Mucosa of stomach (tissue), 1 donor: ENCODE data around the gene CXCL5.

Experiments used
- H3K27me3 ChIP-seq: one replicate; pipeline ENCODE4 v1.7.0; 2013; ENCODE audit warnings: mild to moderate bottlenecking, low read length; ENCODE audit not compliant: control insufficient read depth, insufficient read depth
- H3K36me3 ChIP-seq: one replicate; pipeline ENCODE4 v1.7.0; 2013; ENCODE audit warnings: low read length; ENCODE audit not compliant: control insufficient read depth, insufficient read depth
- H3K4me1 ChIP-seq: one replicate; pipeline ENCODE4 v1.7.0; 2013; ENCODE audit warnings: mild to moderate bottlenecking, low read length; ENCODE audit not compliant: control insufficient read depth, insufficient read depth
- H3K4me3 ChIP-seq: one replicate; pipeline ENCODE4 v1.7.0; 2013; ENCODE audit warnings: low read length
- H3K9ac ChIP-seq: one replicate; pipeline ENCODE4 v1.7.0; 2013; ENCODE audit warnings: mild to moderate bottlenecking, low read length, moderate library complexity
- H3K9me3 ChIP-seq: one replicate; pipeline ENCODE4 v1.7.0; 2013; ENCODE audit warnings: mild to moderate bottlenecking, low read length, moderate library complexity; ENCODE audit not compliant: control insufficient read depth
- donor health status: Pancreatic carcinoma.

CXCL5 gene

GRCh38 chr4:73998040-73999011 lies at the start of gene CXCL5:
TSS of gene CXCL5 (minus strand) at chr4:73998677. CDS start at chr4:73998581, 96 bp downstream.
- peak within 1 kb of the TSS; percentile 28 for H3K4me3 ChIP-seq
- no peaks in the 10 kb centered on the region for H3K36me3 ChIP-seq
- H3K9me3 ChIP-seq, result no peaks in the 10 kb centered on the region
- peaks cover 13% of the 10 kb centered on the region for H3K27me3 ChIP-seq
- no peaks in the 10 kb centered on the region for H3K4me1 ChIP-seq
- H3K9ac ChIP-seq, result peak within 1 kb of the TSS; percentile 24

DNA sequence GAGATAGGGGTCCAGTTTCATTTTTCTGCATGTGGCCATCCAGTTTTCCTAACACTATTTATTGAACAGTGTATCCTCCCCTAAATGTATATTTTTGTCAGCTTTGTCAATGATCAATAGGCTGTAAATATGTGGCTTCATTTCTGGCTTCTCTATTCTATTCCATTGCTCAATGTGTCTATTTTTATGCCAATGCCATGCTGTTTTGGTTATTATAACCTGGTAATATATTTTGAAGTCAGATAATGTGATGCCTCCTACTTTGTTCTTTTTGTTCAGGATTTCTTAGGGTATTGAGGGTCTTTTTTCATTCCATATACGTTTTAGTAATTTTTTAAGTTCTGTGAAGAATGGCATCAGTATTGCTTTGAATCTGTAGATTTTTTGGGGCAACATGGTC lies 48.7 kb upstream of the CXCL5 start:
- Histone ChIP-seq H3K9me3 (no peaks in the 10 kb centered on the region), H3K27me3 (no peaks in the 10 kb centered on the region), H3K36me3 (no peaks in the 10 kb centered on the region), H3K9ac (no peak overlapping the region), H3K4me1 (no peaks in the 10 kb centered on the region), H3K4me3 (no peak overlapping the region)

DNA sequence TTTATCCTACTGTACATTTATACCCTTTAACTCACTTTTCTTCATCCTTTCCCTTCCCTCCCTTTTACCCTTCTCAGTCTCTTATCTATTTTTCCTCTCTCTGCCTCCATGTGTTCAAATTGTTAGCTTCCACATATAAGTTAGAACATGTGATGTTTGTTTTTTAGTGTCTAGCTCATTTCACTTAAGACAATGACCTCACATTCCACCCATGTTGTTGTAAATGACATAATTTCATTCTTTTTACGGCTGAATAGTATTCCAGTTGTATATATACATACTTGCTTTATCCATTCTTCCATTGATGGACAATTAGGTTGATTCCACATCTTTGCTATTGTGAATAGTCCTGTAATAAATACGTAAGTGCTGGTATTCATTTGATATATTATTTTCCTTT lies 47.3 kb upstream of the CXCL5 start:
- Histone ChIP-seq H3K27me3 (no peaks in the 10 kb centered on the region), H3K36me3 (no peaks in the 10 kb centered on the region), H3K4me3 (no peak overlapping the region), H3K9me3 (no peaks in the 10 kb centered on the region), H3K9ac (no peak overlapping the region), H3K4me1 (no peaks in the 10 kb centered on the region)

DNA sequence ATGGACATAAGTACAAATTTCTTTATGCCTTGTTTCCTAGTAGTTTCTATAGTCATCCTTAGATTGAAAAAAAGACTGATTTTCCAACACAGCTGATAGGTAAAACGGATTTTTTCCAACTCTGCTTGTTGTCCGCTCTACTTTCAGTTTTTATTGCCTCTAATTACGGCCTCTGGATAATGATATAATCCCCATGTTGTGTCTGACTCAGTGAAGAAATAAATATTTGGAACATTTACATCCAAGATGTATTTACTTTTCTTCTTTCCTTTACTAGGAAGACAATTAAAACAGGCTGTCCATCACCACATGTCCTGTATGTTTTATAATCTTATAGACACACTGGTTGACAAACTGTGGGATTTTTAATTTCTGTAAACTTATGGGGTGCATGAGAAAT lies 46.8 kb upstream of the CXCL5 start:
- H3K36me3 ChIP-seq, result no peaks in the 10 kb centered on the region
- H3K4me3 ChIP-seq, result no peak overlapping the region
- no peaks in the 10 kb centered on the region for H3K27me3 ChIP-seq
- no peaks in the 10 kb centered on the region for H3K9me3 ChIP-seq
- no peaks in the 10 kb centered on the region for H3K4me1 ChIP-seq
- H3K9ac ChIP-seq, result no peak overlapping the region

GRCh38 chr4:74044677-74045076 lies 46.2 kb upstream of the CXCL5 start:
- no peaks in the 10 kb centered on the region for H3K36me3 ChIP-seq
- no peaks in the 10 kb centered on the region for H3K9me3 ChIP-seq
- no peak overlapping the region for H3K4me3 ChIP-seq
- no peaks in the 10 kb centered on the region for H3K27me3 ChIP-seq
- no peak overlapping the region for H3K9ac ChIP-seq
- peaks cover 3% of the 10 kb centered on the region for H3K4me1 ChIP-seq

GRCh38 chr4:74042681-74043080 lies 44.2 kb upstream of the CXCL5 start:
- H3K27me3 ChIP-seq, result no peaks in the 10 kb centered on the region
- H3K9me3 ChIP-seq, result no peaks in the 10 kb centered on the region
- H3K4me3 ChIP-seq, result no peak overlapping the region
- peaks cover 4% of the 10 kb centered on the region for H3K4me1 ChIP-seq
- no peak overlapping the region for H3K9ac ChIP-seq
- no peaks in the 10 kb centered on the region for H3K36me3 ChIP-seq

- Histone ChIP-seq H3K27me3 (no peaks in the 10 kb centered on the region), H3K4me3 (no peak overlapping the region), H3K9ac (no peak overlapping the region), H3K36me3 (no peaks in the 10 kb centered on the region), H3K9me3 (no peaks in the 10 kb centered on the region), H3K4me1 (peaks cover 9% of the 10 kb centered on the region)
Observed at GRCh38 chr4:74041418-74041817, 42.9 kb upstream of the CXCL5 start.

GRCh38 chr4:74039315-74039763 lies 40.9 kb upstream of the CXCL5 start:
- H3K4me1 ChIP-seq, result peaks cover 9% of the 10 kb centered on the region
- H3K9ac ChIP-seq, result peak overlapping the region; percentile 77
- H3K27me3 ChIP-seq, result no peaks in the 10 kb centered on the region
- H3K4me3 ChIP-seq, result peak overlapping the region; percentile 91
- H3K9me3 ChIP-seq, result no peaks in the 10 kb centered on the region
- H3K36me3 ChIP-seq, result no peaks in the 10 kb centered on the region

DNA sequence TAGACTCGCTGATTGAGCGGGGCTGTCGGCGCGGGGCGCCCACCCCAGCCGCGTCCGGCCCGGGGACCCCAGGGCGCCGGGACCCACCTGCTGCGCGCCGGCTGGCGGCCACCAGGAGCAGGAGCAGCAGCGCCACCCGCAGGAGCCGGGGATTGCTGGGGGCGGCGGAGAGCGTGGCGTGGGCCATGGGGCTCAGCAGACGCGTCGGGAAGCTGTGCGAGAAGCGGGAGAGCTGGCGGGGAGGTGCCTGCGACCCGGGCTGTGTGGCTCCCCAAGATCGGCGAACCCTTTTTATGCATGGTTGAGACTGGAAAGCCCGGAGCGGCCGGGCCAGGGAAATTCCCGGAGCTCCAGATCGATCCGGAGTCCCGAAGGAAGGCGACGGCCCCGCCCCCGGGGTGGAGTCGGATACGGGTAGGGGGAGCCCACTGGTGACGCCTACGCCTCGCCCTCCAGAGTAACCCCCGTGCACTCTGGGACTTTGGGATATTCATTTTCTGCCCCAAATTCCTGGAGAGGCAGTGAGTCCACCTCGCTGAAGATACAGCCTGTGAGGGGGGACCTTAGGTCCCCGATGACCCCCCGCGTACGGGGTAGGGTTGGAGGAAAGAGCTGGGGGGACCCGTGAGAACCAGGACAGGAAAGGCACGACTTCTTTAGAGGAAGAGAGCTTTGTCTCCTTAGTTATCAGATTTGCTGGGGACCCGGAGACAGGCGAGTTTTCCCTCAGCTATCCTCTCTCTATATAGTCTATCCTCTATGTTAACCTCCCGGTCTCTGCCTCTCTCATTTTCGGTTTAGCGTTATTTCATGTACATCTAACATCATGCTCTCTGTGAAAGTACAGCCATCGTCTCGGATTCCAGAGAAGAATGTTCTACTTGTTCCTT lies 40.2 kb upstream of the CXCL5 start, which contains the start of gene CXCL3:
Gene CXCL3, minus strand, starts transcription at position 265 of the 890 bp plus-strand sequence. Its CDS starts 78 bp downstream, at position 187.
- no peaks in the 10 kb centered on the region for H3K27me3 ChIP-seq

DNA sequence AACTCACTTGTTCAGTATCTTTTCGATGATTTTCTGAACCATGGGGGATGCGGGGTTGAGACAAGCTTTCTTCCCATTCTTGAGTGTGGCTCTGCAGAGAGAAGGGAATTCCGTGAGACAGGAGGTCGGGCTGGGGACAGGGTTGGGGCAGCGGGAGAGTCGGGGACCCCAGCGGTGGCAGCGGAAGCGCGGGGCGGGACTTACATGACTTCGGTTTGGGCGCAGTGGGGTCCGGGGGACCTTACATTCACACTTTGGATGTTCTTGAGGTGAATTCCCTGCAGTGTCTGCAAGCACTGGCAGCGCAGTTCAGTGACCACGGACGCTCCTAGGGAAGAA lies 39.6 kb upstream of the CXCL5 start:
- H3K4me1 ChIP-seq, result peaks cover 9% of the 10 kb centered on the region
- H3K36me3 ChIP-seq, result no peaks in the 10 kb centered on the region
- H3K9me3 ChIP-seq, result no peaks in the 10 kb centered on the region
- H3K4me3 ChIP-seq, result peak overlapping the region; percentile 91
- H3K27me3 ChIP-seq, result no peaks in the 10 kb centered on the region
- peak overlapping the region; percentile 77 for H3K9ac ChIP-seq

More for the DNA sequence above, 40.2 kb upstream of the CXCL5 start, which contains the start of gene CXCL3:
- Histone ChIP-seq H3K4me1 (peaks cover 9% of the 10 kb centered on the region), H3K9ac (peak within 1 kb of the TSS; percentile 77), H3K36me3 (no peaks in the 10 kb centered on the region), H3K4me3 (peak within 1 kb of the TSS; percentile 91), H3K9me3 (no peaks in the 10 kb centered on the region)

- H3K9ac ChIP-seq, result peak overlapping the region; percentile 77
- no peaks in the 10 kb centered on the region for H3K27me3 ChIP-seq
- peak overlapping the region; percentile 91 for H3K4me3 ChIP-seq
- peaks cover 9% of the 10 kb centered on the region for H3K4me1 ChIP-seq
- no peaks in the 10 kb centered on the region for H3K36me3 ChIP-seq
- H3K9me3 ChIP-seq, result no peaks in the 10 kb centered on the region
Observed at GRCh38 chr4:74037076-74037955, 38.8 kb upstream of the CXCL5 start.
